Renal pelvis (tissue), 4 donors: ENCODE results near the gene CEP57. TPM values are rescaled to one million over a fixed set of nuclear protein-coding genes. Genes with fewer than 3 reads are reported as not detected.
A peak's percentile ranks its signal among the peaks of the same experiment; 100 is the strongest.
"Not testable (repeated sequence)": the region's sequence is repeated elsewhere in the genome, so short reads cannot be mapped to it uniquely, and the experiment has no call there.

ENCODE experiments used
- DNase-seq: peaks from one replicate; pipeline ENCODE4 v3.0.0-alpha.2; 2013
- polyA plus RNA-seq, 3 donors: library from polyadenylated mRNA; unstranded; fragments of 120-200 nt; gene quantifications; one replicate each; pipeline ENCODE4 v1.2.1, GENCODE V29; 2013; ENCODE audit not compliant: insufficient read length in 3 of 3

Gene CEP57
- polyA plus RNA-seq, 3 donors = 74.9 to 101 (median 96.1) TPM

- peak; percentile 72 for DNase-seq
Measured at GRCh38 chr11:95790933-95791708, 823 bp downstream of the CEP57 start.

GRCh38 chr11:95791709-95792033 is 1.4 kb downstream of the CEP57 start:
- no peak for DNase-seq

- DNase-seq = no peak
Measured at GRCh38 chr11:95792200-95792599, 1.9 kb downstream of the CEP57 start.

GRCh38 chr11:95792700-95793099 is 2.4 kb downstream of the CEP57 start:
- DNase-seq = no peak

GRCh38 chr11:95793116-95793515 is 2.8 kb downstream of the CEP57 start:
- no peak for DNase-seq

- no peak for DNase-seq
Measured at GRCh38 chr11:95794086-95794485, 3.8 kb downstream of the CEP57 start.

- DNase-seq = no peak
Measured at GRCh38 chr11:95795627-95796295, 5.5 kb downstream of the CEP57 start.

DNA sequence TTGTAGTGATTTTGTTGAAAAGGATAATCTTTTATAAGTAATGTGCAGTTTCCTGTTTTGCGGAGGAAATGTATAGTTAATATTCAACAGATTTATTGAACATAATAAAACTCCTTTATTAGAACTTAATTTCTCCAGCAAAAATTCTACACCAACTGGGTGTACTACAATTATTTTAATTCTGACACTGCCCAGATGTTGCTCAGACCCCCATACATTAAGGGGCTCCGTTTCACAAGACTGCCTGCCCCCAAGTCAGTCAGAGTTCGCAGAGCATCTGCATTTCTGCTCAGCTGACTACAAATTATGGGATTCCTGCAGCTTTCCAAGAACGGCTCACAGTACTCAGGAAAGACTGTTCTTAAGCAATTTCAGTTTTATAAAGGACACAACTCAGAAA is 6.2 kb downstream of the CEP57 start:
- peak; percentile 45 for DNase-seq

DNA sequence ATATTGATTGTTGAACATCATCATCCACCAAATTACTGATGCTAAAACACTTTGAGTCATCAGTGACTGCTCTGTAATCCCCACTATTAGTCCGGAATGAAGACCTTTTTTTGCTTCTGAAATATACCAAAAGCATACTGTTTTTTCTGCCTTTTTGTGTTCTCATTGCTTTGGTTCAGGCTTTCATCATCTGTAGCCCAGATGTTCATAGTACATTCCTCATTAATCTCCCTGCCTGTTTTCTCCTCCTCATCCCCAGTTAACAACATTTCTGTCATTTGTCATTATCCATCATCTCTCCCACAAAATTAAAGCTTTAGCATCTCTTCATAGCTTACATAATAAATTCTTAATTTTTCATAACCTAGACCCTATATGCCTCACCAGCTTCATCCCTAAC is 9.2 kb downstream of the CEP57 start:
- DNase-seq = no peak

DNA sequence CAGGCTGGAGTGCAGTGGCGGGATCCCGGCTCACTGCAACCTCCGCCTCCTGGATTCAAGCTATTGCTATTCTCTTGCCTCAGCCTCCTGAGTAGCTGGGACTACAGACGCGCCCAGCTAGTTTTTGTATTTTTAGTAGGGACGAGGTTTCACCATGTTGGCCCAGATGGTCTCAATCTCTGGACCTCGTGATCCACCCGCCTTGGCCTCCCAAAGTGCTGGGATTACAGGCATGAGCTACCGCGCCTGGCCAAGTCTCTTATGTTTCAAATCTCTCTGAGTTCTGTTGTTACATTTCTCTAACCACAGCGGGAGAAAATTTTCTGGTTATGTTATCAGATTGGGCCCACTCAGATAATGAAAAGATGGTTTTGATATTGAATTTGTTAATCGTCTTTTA is 10.1 kb downstream of the CEP57 start:
- no peak for DNase-seq

DNA sequence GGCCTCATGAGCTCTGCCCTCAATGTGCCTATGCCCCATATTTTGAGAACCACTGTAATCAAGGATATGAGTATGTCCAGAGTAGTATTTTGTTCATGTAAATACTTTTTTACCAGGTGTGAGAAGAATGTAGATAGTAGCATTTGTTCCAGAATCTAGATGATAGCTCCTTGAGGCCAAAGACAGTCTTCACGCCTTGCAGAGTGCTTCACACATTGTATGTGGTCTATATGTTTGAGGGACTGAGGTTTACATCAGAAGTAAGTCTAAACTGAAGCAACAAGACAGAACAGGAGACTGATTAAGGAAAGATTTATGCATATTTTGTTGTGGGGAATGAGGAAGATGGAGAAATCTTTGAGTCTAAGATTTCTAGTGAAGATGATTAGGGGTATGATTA is 12.5 kb downstream of the CEP57 start:
- DNase-seq = no peak

GRCh38 chr11:95803973-95804372 is 13.7 kb downstream of the CEP57 start:
- no peak for DNase-seq

GRCh38 chr11:95805869-95806268 is 15.6 kb downstream of the CEP57 start:
- no peak for DNase-seq

DNA sequence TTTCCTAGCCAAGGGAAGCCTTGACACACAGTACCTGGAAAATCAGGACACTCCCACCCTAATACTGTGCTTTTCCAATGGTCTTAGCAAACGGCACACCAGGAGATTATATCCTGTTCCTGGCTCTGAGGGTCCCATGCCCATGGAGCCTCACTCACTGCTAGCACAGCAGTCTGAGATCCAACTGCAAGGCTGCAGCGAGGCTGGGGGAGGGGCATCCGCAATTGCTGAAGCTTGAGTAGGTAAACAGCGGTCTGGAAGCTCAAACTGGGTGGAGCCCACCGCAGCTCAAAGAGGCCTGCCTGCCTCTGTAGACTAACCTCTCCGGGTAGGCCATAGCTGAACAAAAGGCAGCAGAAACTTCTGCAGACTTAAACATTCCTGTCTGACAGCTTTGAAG is 16.2 kb downstream of the CEP57 start:
- not testable (repeated sequence) for DNase-seq

- not testable (repeated sequence) for DNase-seq
Measured at GRCh38 chr11:95811052-95811451, 20.8 kb downstream of the CEP57 start.

- DNase-seq = no peak
Measured at GRCh38 chr11:95816037-95816436, 25.7 kb downstream of the CEP57 start.

DNA sequence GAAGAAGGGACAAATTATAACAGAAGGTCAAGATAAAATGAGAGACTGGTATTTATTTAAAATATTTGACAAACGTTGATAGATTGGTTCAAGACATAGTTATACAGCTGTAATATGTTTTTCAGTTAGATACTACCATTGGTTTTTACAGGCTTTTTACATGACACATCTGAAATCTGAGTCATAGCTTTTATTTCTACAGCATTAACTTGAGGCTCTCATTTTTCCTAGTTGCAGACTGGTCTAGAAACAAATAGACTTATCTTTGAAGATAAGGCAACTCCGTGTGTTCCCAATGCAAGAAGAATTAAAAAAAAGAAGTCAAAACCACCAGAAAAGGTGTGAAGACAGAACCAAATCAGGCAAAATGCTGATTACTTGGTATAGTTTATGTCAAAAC is 31.3 kb downstream of the CEP57 start:
- no peak for DNase-seq

DNA sequence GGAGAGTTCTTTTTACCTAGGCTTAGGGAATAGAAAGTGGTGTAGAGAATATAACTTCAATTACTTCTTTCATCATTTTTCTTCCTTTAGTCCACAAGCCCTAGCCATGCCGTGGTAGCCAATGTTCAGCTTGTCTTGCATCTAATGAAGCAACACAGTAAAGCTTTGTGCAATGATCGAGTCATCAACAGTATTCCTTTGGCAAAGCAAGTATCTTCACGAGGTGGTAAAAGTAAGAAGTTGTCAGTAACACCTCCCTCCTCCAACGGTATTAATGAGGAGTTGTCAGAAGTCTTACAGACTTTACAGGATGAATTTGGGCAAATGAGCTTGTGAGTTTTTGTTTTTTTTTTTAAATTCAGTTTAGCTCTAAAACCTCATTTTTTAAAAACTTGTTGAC is 37.4 kb downstream of the CEP57 start:
- no peak for DNase-seq

DNA sequence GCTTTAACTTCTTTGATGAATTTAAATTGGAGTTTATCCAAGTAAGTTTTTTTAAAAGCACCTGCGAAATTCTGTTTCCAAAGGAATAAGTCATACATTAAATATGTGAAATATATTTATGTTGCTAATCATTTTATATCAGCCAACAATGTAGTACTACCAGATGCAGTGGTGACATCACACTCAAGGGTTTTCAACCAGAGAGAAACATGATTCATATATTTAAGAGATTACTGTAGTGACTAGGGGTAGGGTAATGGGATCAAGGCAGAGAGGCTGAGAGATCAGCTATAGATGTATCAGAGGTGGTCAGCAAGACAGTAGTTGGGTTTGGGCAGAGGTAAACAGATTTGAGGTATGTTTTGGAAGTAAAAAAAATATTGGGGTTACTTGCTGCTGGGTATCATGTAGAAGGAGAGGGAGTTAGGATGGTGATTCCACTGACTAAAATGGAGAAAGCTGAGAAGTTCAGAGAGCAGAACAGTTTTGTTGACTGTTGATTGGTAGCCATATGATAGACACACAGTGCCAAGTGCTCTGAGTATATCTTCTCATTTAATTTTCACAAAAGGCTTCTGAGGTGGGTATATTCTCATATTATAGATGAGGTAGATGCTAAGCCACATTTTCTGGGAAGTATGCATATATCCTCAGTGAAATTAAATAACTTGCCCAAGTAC is 39.4 kb downstream of the CEP57 start:
- DNase-seq = no peak

DNA sequence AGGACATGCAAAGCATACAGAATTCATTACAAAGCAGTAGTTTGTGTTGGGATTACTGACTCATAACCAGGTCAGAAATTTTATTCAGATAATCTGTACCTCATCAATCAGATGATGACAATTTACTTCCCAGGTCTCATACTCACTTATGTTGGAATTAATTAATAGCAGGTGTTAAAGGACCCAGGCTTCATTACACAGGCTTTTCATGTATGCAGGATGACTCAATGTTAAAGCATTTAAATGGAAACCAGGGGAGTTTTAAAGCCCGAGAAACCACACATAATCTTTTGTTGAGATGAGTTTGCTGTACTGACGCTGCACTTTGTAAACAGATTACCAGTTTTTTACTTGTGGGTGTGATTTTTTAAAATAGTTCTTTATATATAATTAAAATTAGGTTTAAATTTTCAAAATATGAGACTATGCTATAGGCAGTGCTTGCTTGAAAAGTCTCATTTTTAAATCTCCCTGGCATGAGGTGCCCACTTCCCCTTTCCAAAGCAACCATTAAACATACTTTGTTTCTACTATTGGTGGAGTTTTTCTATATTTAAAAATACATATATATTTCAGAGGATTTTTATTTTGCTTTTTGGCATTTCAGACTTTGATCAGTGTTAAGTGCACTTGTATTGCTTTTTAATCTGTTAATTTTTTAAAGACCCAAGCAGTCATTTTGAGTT is 41.0 kb downstream of the CEP57 start:
- DNase-seq = no peak

GRCh38 chr11:95832763-95833162 is 42.5 kb downstream of the CEP57 start:
- DNase-seq = no peak

- DNase-seq = no peak
Measured at GRCh38 chr11:95833378-95833777, 43.1 kb downstream of the CEP57 start.

- DNase-seq = no peak
Measured at GRCh38 chr11:95835351-95835750, 45.1 kb downstream of the CEP57 start.
